Measurements from ENCODE around the gene MEAF6. TPM values are rescaled to one million over a fixed set of nuclear protein-coding genes. Genes with fewer than 3 reads are reported as not detected.

The MEAF6 gene
- total RNA-seq, 2 donors from 2014 or later: 50.4 to 51.7 TPM

DNA sequence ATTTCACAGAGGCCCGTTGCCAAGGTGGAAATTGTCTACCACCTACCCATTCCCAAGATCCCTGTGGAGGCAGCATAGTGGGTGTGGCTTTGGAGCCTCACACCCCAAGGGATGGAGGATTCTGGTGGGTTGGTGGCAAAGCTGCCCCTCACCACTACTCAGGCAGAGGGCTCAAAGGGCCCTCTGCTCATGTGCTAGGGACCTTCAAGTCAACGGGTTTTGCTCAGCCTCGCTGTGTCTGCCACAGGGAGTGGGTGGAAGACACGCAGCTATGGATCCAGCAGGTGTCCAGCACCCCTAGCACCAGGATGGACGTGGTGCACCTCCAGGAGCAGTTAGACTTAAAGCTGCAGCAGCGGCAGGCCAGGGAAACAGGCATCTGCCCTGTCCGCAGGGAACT lies 44.5 kb upstream of the MEAF6 start:
- peaks cover 4% of the 10 kb centered on the region for H3K9me3 Mint-ChIP-seq
- Histone ChIP-seq H3K9me3 (ENCODE audit: control insufficient read depth, low read length) (peaks cover 7% of the 10 kb centered on the region), H3K4me1 (ENCODE audit: control insufficient read depth, insufficient read depth, low read length) (peaks cover 8% of the 10 kb centered on the region), H3K27ac (ENCODE audit: low read depth, low read length) (no peak overlapping the region), H3K36me3 (ENCODE audit: control insufficient read depth, insufficient read depth, low read length) (peaks cover 11% of the 10 kb centered on the region), H3K4me3 (ENCODE audit: low read length) (no peak overlapping the region), H3K27me3 (ENCODE audit: control insufficient read depth, insufficient read depth, low read length, poor library complexity, severe bottlenecking) (no peaks in the 10 kb centered on the region), H3K9ac (ENCODE audit: extremely low read depth, low read length, poor library complexity, severe bottlenecking) (no peak overlapping the region)
- H3K4me3 Mint-ChIP-seq: no peak overlapping the region
- WGBS, 2 experiments (ENCODE audit: insufficient coverage in 1 of 2, insufficient read length in 1 of 2): 92 to 94% methylated on average over 2 to 6 of the region's 7 CpGs
- H3K27ac Mint-ChIP-seq: no peak overlapping the region
- no peak for TF ChIP-seq CTCF (conservative IDR thresholded peaks at IDR 0.05)
- no peak for DNase-seq
- peaks cover 10% of the 10 kb centered on the region for H3K36me3 Mint-ChIP-seq (ENCODE audit: low read depth)
- peaks cover 21% of the 10 kb centered on the region for H3K4me1 Mint-ChIP-seq
- peaks cover 1% of the 10 kb centered on the region for H3K27me3 Mint-ChIP-seq (ENCODE audit: insufficient read depth)

- Mint-ChIP-seq H3K4me3 (no peak overlapping the region), H3K4me1 (peaks cover 23% of the 10 kb centered on the region), H3K27ac (no peak overlapping the region), H3K36me3 (ENCODE audit: low read depth) (peaks cover 10% of the 10 kb centered on the region), H3K9me3 (peaks cover 4% of the 10 kb centered on the region), H3K27me3 (ENCODE audit: insufficient read depth) (peaks cover 1% of the 10 kb centered on the region)
- Histone ChIP-seq H3K9ac (ENCODE audit: extremely low read depth, low read length, poor library complexity, severe bottlenecking) (no peak overlapping the region), H3K4me1 (ENCODE audit: control insufficient read depth, insufficient read depth, low read length) (peaks cover 8% of the 10 kb centered on the region), H3K4me3 (ENCODE audit: low read length) (no peak overlapping the region), H3K9me3 (ENCODE audit: control insufficient read depth, low read length) (peaks cover 7% of the 10 kb centered on the region), H3K36me3 (ENCODE audit: control insufficient read depth, insufficient read depth, low read length) (peaks cover 11% of the 10 kb centered on the region), H3K27me3 (ENCODE audit: control insufficient read depth, insufficient read depth, low read length, poor library complexity, severe bottlenecking) (no peaks in the 10 kb centered on the region), H3K27ac (ENCODE audit: low read depth, low read length) (no peak overlapping the region)
- no peak for DNase-seq
- no peak for TF ChIP-seq CTCF (conservative IDR thresholded peaks at IDR 0.05)
- WGBS, 2 experiments (ENCODE audit: insufficient coverage in 1 of 2, insufficient read length in 1 of 2): 92 to 98% methylated on average over 1 of the region's 1 CpG
Observed at GRCh38 chr1:37558411-37558810, 43.8 kb upstream of the MEAF6 start.

GRCh38 chr1:37557402-37557801 lies 42.8 kb upstream of the MEAF6 start:
- peaks cover 1% of the 10 kb centered on the region for H3K27me3 Mint-ChIP-seq (ENCODE audit: insufficient read depth)
- Histone ChIP-seq H3K9me3 (ENCODE audit: control insufficient read depth, low read length) (peaks cover 7% of the 10 kb centered on the region), H3K27ac (ENCODE audit: low read depth, low read length) (no peak overlapping the region), H3K4me1 (ENCODE audit: control insufficient read depth, insufficient read depth, low read length) (peaks cover 8% of the 10 kb centered on the region), H3K4me3 (ENCODE audit: low read length) (peak overlapping the region; percentile 78), H3K36me3 (ENCODE audit: control insufficient read depth, insufficient read depth, low read length) (peaks cover 11% of the 10 kb centered on the region), H3K27me3 (ENCODE audit: control insufficient read depth, insufficient read depth, low read length, poor library complexity, severe bottlenecking) (no peaks in the 10 kb centered on the region), H3K9ac (ENCODE audit: extremely low read depth, low read length, poor library complexity, severe bottlenecking) (peak overlapping the region; percentile 31)
- H3K36me3 Mint-ChIP-seq (ENCODE audit: low read depth): peaks cover 17% of the 10 kb centered on the region
- peak overlapping the region; percentile 70 for H3K4me3 Mint-ChIP-seq
- H3K9me3 Mint-ChIP-seq: peaks cover 4% of the 10 kb centered on the region
- no peak for DNase-seq
- no peak overlapping the region for H3K27ac Mint-ChIP-seq
- H3K4me1 Mint-ChIP-seq: peaks cover 32% of the 10 kb centered on the region
- no peak for TF ChIP-seq CTCF (conservative IDR thresholded peaks at IDR 0.05)
- 92 to 100% methylated on average over 2 to 3 of the region's 3 CpGs for WGBS, 2 experiments (ENCODE audit: insufficient coverage in 1 of 2, insufficient read length in 1 of 2)

All from endodermal cell (in vitro differentiated cells).